Hematopoietic multipotent progenitor cell treated with erythropoietin and hydrocortisone succinate and interleukin-3 and kit ligand, for 6 days (in vitro differentiated cells): ENCODE measurements around the gene AOPEP.

Experiments used
- DNase-seq: peaks from one replicate; pipeline ENCODE4 v3.0.0-alpha.2; 2015

AOPEP gene

GRCh38 chr9:95048225-95049087 is 322.0 kb downstream of the AOPEP start:
- peak; percentile 79 for DNase-seq

- no peak for DNase-seq
Observed at GRCh38 chr9:95049761-95050160, 323.3 kb downstream of the AOPEP start.

GRCh38 chr9:95053611-95054570 is 327.4 kb downstream of the AOPEP start:
- no peak for DNase-seq

GRCh38 chr9:95055334-95055850 is 328.9 kb downstream of the AOPEP start:
- no peak for DNase-seq

DNA sequence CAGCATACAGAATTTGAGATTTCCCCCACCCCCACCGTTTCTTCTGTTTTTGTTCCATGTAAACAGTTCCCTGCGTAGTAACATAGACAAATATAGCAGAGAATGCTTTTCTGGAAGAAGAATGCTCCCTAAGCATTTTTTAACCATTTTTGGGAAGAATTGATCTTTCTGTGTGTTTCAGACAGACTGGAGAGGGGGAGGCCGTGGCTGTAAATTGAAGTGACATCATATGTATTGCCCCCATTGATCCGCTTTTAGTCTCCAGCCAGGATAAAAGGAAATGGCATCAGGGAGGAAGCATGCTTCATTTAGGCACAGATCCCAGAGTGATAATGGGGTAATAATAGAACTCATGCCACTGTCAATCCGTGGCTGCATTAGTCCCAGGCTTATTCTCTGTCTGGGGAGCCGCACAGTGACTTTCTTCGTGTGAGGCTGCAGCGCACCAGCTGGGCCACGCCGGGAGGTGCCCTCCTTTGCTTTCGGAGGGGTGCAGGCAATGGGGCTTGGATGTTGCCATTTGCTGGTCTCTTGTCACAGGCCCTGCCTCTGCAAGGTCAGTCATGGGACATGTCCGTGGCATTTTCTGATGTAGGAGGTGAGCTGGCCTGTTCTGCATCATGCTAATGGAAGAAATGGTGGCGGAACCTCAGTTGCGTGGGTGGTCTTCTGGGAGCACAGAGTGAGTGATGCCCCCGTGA is 329.5 kb downstream of the AOPEP start:
- DNase-seq: no peak

- peak; percentile 32 for DNase-seq
Observed at GRCh38 chr9:95057101-95057500, 330.6 kb downstream of the AOPEP start.

GRCh38 chr9:95058121-95058785 is 331.8 kb downstream of the AOPEP start:
- no peak for DNase-seq

GRCh38 chr9:95058795-95059386 is 332.4 kb downstream of the AOPEP start:
- DNase-seq: no peak

GRCh38 chr9:95060234-95060633 is 333.7 kb downstream of the AOPEP start:
- peak; percentile 16 for DNase-seq

- no peak for DNase-seq
Observed at GRCh38 chr9:95060916-95061315, 334.4 kb downstream of the AOPEP start.

DNA sequence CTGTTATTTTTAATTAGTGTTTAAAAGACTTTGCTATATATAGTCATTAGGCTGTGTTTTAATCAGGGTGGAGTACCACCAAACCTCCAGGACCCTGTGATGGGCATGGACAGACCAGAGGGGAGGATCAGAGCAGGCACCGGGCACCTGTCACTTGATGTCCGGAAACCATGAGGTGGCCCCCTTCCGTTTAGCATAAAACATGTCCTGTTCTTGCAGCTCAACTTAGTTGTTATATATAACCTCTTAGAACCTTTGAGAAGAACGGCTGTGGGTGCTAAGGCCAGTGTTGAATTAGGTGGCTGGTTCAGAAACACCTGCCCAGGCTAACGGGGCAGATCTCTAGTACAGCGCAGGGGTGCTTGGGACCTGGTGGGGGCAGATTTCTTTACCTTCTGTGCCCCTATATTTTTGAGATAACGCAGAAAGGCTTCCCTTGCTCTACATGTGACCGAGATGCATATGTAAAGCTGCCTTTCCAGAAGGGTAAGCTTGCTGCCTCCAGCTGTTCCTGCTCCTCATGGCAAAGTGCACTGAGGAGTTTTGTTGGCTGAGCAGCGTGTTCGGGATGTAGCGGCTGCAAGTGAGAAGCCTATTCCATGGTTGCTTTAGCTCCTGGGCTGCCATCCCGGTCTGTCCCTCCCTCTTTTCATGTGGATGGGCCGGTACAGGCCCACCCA is 335.6 kb downstream of the AOPEP start:
- DNase-seq: peak; percentile 13

DNA sequence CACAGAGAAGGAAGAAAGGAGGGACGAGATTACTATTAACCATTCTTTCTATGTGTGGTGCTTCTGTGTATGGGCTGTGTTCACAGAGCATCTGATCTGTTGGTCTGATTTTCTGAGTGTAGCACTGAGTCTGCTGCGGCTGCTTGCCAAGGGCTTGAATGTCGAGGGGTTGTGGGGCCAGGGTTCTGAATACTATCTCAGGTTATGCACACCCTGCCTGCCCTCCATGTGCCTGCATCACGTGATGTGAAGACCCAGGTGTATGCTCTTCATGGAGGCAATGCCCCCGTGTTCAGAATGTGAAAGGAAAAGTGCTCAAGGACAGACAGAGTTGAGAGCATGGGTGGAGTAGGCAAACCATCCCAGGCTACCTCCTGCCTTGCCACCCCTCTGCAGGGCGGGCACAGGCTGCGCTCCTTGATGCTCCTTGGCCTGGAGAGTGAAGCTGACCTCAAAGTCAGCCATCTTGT is 336.1 kb downstream of the AOPEP start:
- no peak for DNase-seq

DNA sequence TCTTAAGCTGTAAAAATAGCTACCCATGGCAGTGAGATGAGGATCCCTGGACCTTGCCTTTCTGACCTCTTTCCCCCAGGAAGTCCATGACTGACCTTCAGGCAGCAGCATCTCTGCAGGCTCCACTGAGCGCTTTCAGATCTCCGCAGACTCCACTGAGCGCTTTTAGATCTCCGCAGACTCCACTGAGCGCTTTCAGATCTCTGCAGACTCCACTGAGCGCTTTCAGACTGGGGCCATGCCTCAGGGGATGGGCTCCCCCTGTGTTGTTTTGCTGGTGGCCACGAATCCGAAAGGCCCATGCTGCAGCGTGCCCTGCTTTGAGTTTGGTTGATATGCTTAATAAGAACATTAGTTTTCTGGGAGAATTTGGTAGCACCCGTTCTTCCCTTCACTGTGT is 336.8 kb downstream of the AOPEP start:
- DNase-seq: no peak

GRCh38 chr9:95065224-95065623 is 338.7 kb downstream of the AOPEP start:
- no peak for DNase-seq

GRCh38 chr9:95067057-95067456 is 340.6 kb downstream of the AOPEP start:
- no peak for DNase-seq

DNA sequence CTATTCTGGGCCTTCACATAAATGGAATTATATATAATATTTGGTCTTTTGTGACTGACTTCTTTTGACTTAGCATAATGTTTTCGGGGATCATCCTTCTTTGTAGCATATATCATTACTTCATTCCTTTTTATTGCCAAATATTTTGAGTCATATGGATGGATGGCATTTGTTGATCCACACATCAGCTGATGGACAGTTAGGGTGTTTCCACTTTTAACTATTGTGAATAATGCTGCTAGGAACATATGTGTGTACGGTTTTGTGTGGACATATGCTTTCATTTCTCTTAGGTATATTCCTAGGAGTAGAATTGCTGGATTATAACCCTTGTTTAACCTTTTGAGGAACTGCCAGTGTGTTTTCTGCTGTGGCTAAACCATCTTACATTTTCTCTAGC is 341.4 kb downstream of the AOPEP start:
- no peak for DNase-seq

DNA sequence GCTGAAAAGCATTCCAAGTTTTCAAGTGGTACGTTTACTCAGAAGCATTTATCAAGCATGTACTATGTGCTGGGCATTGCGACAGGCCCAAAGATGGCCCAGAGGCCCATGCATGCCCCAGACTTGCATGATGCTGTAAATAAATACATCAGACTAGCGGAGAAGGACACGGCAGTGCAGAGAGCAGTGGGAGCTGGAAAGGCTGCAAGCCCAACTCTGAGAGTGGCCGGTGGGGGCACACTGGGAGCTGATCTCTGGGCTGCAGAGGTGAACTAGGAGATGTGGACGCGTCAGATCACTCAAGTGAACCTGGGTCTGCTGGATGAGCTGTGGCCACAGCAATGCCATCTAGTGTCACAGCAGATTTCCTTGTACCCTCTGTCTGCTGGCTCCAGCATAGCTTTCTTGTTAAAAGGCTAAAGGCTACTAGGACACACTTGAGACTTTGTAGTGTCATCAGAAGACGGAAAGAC is 344.1 kb downstream of the AOPEP start:
- DNase-seq: no peak

GRCh38 chr9:95071450-95071849 is 345.0 kb downstream of the AOPEP start:
- no peak for DNase-seq

DNA sequence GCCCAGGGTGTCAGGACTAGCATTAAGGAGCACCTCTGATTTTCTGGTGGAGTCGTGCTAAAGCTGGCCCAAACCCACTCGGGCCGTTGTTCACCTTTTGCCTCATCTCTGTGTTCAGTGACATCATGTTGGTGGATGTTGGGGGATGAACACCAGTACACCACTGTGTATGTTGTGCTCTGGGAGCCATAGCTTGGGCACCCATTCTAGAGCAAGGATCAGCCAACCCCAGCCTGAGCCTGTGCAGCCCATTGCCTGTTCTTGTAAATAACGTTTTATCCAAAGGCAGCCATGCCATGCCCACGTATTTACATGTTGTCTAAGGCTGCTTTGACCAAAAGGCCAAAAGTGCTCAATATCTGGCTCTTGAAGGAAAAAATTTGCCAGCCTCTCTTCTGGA is 345.4 kb downstream of the AOPEP start:
- no peak for DNase-seq

DNA sequence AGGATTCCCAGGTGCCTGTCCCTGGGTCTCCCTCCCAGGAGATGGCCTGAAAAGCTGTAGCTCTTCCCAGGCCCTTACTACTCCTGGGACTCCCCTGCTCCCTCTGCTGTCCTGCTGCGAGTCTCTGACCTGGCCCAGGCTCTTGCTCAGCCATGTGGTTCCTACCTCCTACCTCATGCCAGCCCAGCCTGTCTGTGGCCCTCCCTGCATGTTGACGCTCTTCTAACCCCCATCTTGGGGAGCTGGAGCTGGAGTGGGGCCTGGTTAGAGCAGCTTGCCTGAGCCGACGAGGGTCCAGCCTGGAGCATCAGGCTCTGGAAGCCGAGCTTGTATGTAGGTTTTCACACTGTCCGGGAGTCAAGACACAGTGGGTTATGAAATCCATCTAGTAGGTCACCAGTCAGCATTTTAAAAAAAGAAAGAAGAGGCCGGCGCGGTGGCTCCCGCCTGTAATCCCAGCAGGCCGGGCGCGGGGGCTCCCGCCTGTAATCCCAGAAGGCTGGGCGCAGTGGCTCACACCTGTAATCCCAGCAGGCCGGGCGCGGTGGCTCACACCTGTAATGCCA is 346.6 kb downstream of the AOPEP start:
- DNase-seq: no peak

GRCh38 chr9:95073918-95074317 is 347.4 kb downstream of the AOPEP start:
- no peak for DNase-seq
